H1 (cell line): ENCODE data around the gene CEP72. TPM values are rescaled to one million over a fixed set of nuclear protein-coding genes. Genes with fewer than 3 reads are reported as not detected.

Experiments used
- CTCF ChIA-PET: fragments of 300-600 bp; sonication (Branson Sonifier 250); formaldehyde crosslinking; loops from one replicate; lab custom pipeline; 2021; ENCODE audit not compliant: partially characterized antibody; lab: Charles Lee
- POLR2A ChIA-PET: fragments of 300-600 bp; sonication (Branson Sonifier 250); formaldehyde crosslinking; loops from one replicate; lab custom pipeline; 2021; ENCODE audit warnings: inconsistent platforms; ENCODE audit not compliant: partially characterized antibody; lab: Charles Lee
- DNase-seq, 2 experiments: peaks; one replicate each; pipeline versions ENCODE4 v3.0.0 to v3.0.0-alpha.2; 2010 to 2022; ENCODE audit warnings: low spot score in 2 of 2, low read depth in 1 of 2, mixed read lengths in 1 of 2
- FAIRE-seq: peaks from 2 replicates; lab custom pipeline; 2011; peaks lifted over from hg19 to GRCh38; lab: Jason Lieb, UNC
- H2AFZ ChIP-seq: 2 replicates; pipeline ENCODE4 v1.8.1; 2012; ENCODE audit warnings: low read length, inconsistent platforms
- H2AK5ac ChIP-seq: 2 replicates; pipeline ENCODE4 v1.6.1; 2013; ENCODE audit warnings: low read depth, low read length
- H2BK120ac ChIP-seq: replicated peaks from 2 replicates; pipeline ENCODE3; 2013; ENCODE audit warnings: low read depth, low read length, inconsistent platforms
- H2BK12ac ChIP-seq: 2 replicates; pipeline ENCODE4 v1.6.1; 2013; ENCODE audit warnings: low read depth, low read length
- H2BK15ac ChIP-seq: 2 replicates; pipeline ENCODE4 v1.6.1; 2013; ENCODE audit warnings: low read length
- H2BK20ac ChIP-seq: 2 replicates; pipeline ENCODE4 v1.6.1; 2013; ENCODE audit warnings: low read length
- H2BK5ac ChIP-seq: 2 replicates; pipeline ENCODE4 v1.6.1; 2013; ENCODE audit warnings: low read depth, low read length
- H3K14ac ChIP-seq: 2 replicates; pipeline ENCODE4 v1.6.1; 2013; ENCODE audit warnings: inconsistent platforms; ENCODE audit not compliant: insufficient read length
- H3K18ac ChIP-seq: 2 replicates; pipeline ENCODE4 v1.6.1; 2013; ENCODE audit warnings: low read length; ENCODE audit errors: extremely low read depth
- H3K23ac ChIP-seq: 2 replicates; pipeline ENCODE4 v1.6.1; 2013; ENCODE audit warnings: inconsistent platforms; ENCODE audit not compliant: insufficient read length
- H3K23me2 ChIP-seq: 2 replicates; pipeline ENCODE4 v1.6.1; 2013; ENCODE audit warnings: low read depth, low read length
- H3K27ac ChIP-seq: 2 replicates; pipeline ENCODE4 v1.6.1; 2011; ENCODE audit warnings: low read depth, low read length, inconsistent platforms
- H3K27me3 ChIP-seq, 4 experiments: replicated peaks in 1 of 4; 1 replicate in 1 of 4; 2 replicates in 3 of 4; pipeline versions ENCODE4 v1.6.1 to v1.8.1; 2011 to 2013; ENCODE audit warnings: low read length in 3 of 4, mild to moderate bottlenecking in 3 of 4, inconsistent platforms in 2 of 4, mixed read lengths in 2 of 4, moderate library complexity in 1 of 4; ENCODE audit not compliant: control insufficient read depth in 3 of 4, insufficient read depth in 3 of 4; ENCODE audit errors: extremely low read depth in 1 of 4
- H3K36me3 ChIP-seq, 4 experiments: 2 replicates each; pipeline versions ENCODE4 v1.6.1 to v1.8.1; 2011 to 2013; ENCODE audit warnings: mild to moderate bottlenecking in 4 of 4, low read length in 3 of 4, moderate library complexity in 2 of 4, control low read depth in 1 of 4, inconsistent platforms in 1 of 4; ENCODE audit not compliant: insufficient read depth in 4 of 4, control insufficient read depth in 2 of 4
- H3K4ac ChIP-seq: replicated peaks from 2 replicates; pipeline ENCODE3; 2013; ENCODE audit warnings: low read length, low read depth, mixed read lengths, inconsistent platforms; ENCODE audit not compliant: insufficient read length
- H3K4me1 ChIP-seq, 4 experiments: replicated peaks in 1 of 4; 1 replicate in 1 of 4; 2 replicates in 3 of 4; pipeline versions ENCODE4 v1.6.1 to v1.8.1; 2011 to 2013; ENCODE audit warnings: low read length in 3 of 4, inconsistent platforms in 2 of 4, mixed read lengths in 1 of 4; ENCODE audit not compliant: insufficient read depth in 4 of 4, control insufficient read depth in 3 of 4
- H3K4me2 ChIP-seq, 2 experiments: 2 replicates each; pipeline versions ENCODE4 v1.6.1 to v1.8.1; 2011 to 2013; ENCODE audit warnings: low read depth in 2 of 2, low read length in 2 of 2, control low read depth in 1 of 2, inconsistent platforms in 1 of 2, mild to moderate bottlenecking in 1 of 2; ENCODE audit not compliant: insufficient read depth in 1 of 2
- H3K4me3 ChIP-seq, 4 experiments: fragments of 200-600, 300-600 bp in 1 of 4; sonication (generic), shearing (Covaris generic), sonication (Bioruptor Twin) in 1 of 4; 2 replicates each; pipeline versions ENCODE4 v1.5.1 to v1.8.1; 2011 to 2016; ENCODE audit warnings: low read length in 4 of 4, low read depth in 3 of 4, control low read depth in 2 of 4, inconsistent platforms in 2 of 4, mild to moderate bottlenecking in 2 of 4, mixed read lengths in 1 of 4, moderate library complexity in 1 of 4; ENCODE audit not compliant: insufficient read depth in 2 of 4; ENCODE audit errors: extremely low read depth in 1 of 4
- H3K56ac ChIP-seq: replicated peaks from 2 replicates; pipeline ENCODE3; 2013; ENCODE audit warnings: low read depth, mild to moderate bottlenecking, mixed read lengths, low read length, inconsistent platforms; ENCODE audit not compliant: insufficient read length
- H3K79me1 ChIP-seq: 2 replicates; pipeline ENCODE4 v1.6.1; 2013; ENCODE audit warnings: low read depth, low read length, control low read depth
- H3K79me2 ChIP-seq, 2 experiments: 2 replicates each; pipeline versions ENCODE4 v1.6.1 to v1.8.1; 2012 to 2013; ENCODE audit warnings: low read length in 2 of 2, mild to moderate bottlenecking in 2 of 2, inconsistent platforms in 1 of 2; ENCODE audit not compliant: insufficient read depth in 2 of 2, control insufficient read depth in 1 of 2
- H3K9ac ChIP-seq, 4 experiments: replicated peaks in 1 of 4; 1 replicate in 1 of 4; 2 replicates in 3 of 4; pipeline versions ENCODE4 v1.6.1 to v1.8.1; 2011 to 2013; ENCODE audit warnings: low read depth in 3 of 4, low read length in 3 of 4, control low read depth in 2 of 4, mild to moderate bottlenecking in 2 of 4, moderate library complexity in 2 of 4, inconsistent platforms in 1 of 4; ENCODE audit errors: extremely low read depth in 1 of 4
- H3K9me3 ChIP-seq, 2 experiments: 2 replicates each; pipeline versions ENCODE4 v1.6.1 to v1.8.1; 2012 to 2013; ENCODE audit warnings: mild to moderate bottlenecking in 2 of 2, moderate library complexity in 2 of 2, control low read depth in 1 of 2, inconsistent platforms in 1 of 2, low read depth in 1 of 2, low read length in 1 of 2, mixed read lengths in 1 of 2; ENCODE audit not compliant: insufficient read depth in 2 of 2
- H4K20me1 ChIP-seq, 2 experiments: replicated peaks in 1 of 2; 2 replicates each; pipeline versions ENCODE3 to v1.8.1; 2011 to 2013; ENCODE audit warnings: inconsistent platforms in 2 of 2, low read length in 2 of 2, mild to moderate bottlenecking in 1 of 2; ENCODE audit not compliant: insufficient read depth in 2 of 2, control insufficient read depth in 1 of 2
- H4K5ac ChIP-seq: 2 replicates; pipeline ENCODE4 v1.6.1; 2013; ENCODE audit warnings: low read length, low read depth, mixed read lengths, inconsistent platforms; ENCODE audit not compliant: insufficient read length
- H4K8ac ChIP-seq: 2 replicates; pipeline ENCODE4 v1.8.0; 2013; ENCODE audit warnings: mild to moderate bottlenecking, moderate library complexity, low read length, inconsistent platforms; ENCODE audit not compliant: insufficient read depth; ENCODE audit errors: extremely low read depth
- H4K91ac ChIP-seq: replicated peaks from 2 replicates; pipeline ENCODE3; 2013; ENCODE audit warnings: low read length, mixed read lengths, inconsistent platforms; ENCODE audit not compliant: insufficient read length
- BRCA1 ChIP-seq: IDR thresholded peaks from 2 replicates; pipeline ENCODE4 v1.6.1; 2012; ENCODE audit warnings: low read depth, low read length, improper control_type of control experiment
- GTF2F1 ChIP-seq: IDR thresholded peaks from 2 replicates; pipeline ENCODE4 v1.6.1; 2012; ENCODE audit warnings: low read depth, low read length, improper control_type of control experiment, borderline replicate concordance
- KDM1A ChIP-seq: fragments of 200-600, 300-600 bp; sonication (generic); IDR thresholded peaks from 2 replicates; pipeline ENCODE4 v1.7.1; 2016; ENCODE audit warnings: mild to moderate bottlenecking, low read length, borderline replicate concordance
- KDM4A ChIP-seq: IDR thresholded peaks from one replicate; pipeline ENCODE4 v1.7.1; 2012; ENCODE audit warnings: low read depth, mild to moderate bottlenecking, moderate library complexity, low read length, inconsistent platforms; ENCODE audit not compliant: severe bottlenecking
- KDM5A ChIP-seq: fragments of 200-600 bp; IDR thresholded peaks from 2 replicates; pipeline ENCODE4 v1.7.1; 2012; ENCODE audit warnings: mild to moderate bottlenecking, low read length, inconsistent platforms, mixed read lengths
- SAP30 ChIP-seq: fragments of 300-600 bp; sonication (generic); IDR thresholded peaks from 2 replicates; pipeline ENCODE4 v1.7.1; 2012; ENCODE audit warnings: low read length, moderate library complexity, mild to moderate bottlenecking, inconsistent platforms; ENCODE audit not compliant: insufficient read depth, insufficient replicate concordance
- TCF12 ChIP-seq: IDR thresholded peaks from 2 replicates; pipeline ENCODE4 v1.6.1; 2011; ENCODE audit warnings: low read depth, mild to moderate bottlenecking, low read length
- WGBS, 2 experiments: shearing (Covaris generic) in 1 of 2; methylation state at CpG; one replicate each; pipeline versions ENCODE4 v1.1.6 to v1.1.7; 2013 to 2015; ENCODE audit warnings: low lambda C conversion rate in 2 of 2, mixed read lengths in 2 of 2, inconsistent platforms in 1 of 2, low coverage in 1 of 2, missing lambda C conversion rate in 1 of 2; ENCODE audit not compliant: insufficient replicate concordance in 2 of 2, insufficient coverage in 1 of 2, insufficient read length in 1 of 2; ENCODE audit errors: extremely low coverage in 1 of 2, missing lambda C conversion rate in 1 of 2; 5-methylcytosine and 5-hydroxymethylcytosine counted together
- polyA plus RNA-seq, 7 experiments: library from polyadenylated mRNA; depleted of rRNA in 3 of 7; stranded (reverse) in 5 of 7; unstranded in 2 of 7; fragments of >200 nt in 5 of 7; fragments of 200-250 nt in 2 of 7; gene quantifications; 1 replicate in 5 of 7; 2 replicates in 1 of 7; 4 replicates in 1 of 7; pipeline versions ENCODE4 v1.2.1 to v1.2.3, GENCODE V29; 2011 to 2013; ENCODE audit warnings: missing spikeins in 2 of 7, mixed read lengths in 2 of 7
- total RNA-seq: library from RNA; stranded (reverse); fragmentation: NEBNext Ultra II Directional; extraction: Animal tissue kit (Norgen Biotek cat#: 25700); gene quantifications from 2 replicates; pipeline ENCODE4 v1.2.1, GENCODE V29; 2021

Gene CEP72
- total and polyA plus RNA-seq, 2 of the 8 experiments (the other 6 are each of a cell fraction or from before 2014, with no cell fraction given) = 13.1 to 19.6 TPM

- Histone ChIP-seq H2BK15ac (no peak overlapping the region), H3K27me3 (no peaks in the 10 kb centered on the region; a peak in 1 of 7 replicates), H3K4me3 (no peak overlapping the region), H2BK120ac (no peak overlapping the region), H3K18ac (no peak overlapping the region), H3K14ac (no peak overlapping the region), H4K8ac (no peak overlapping the region), H4K20me1 (peaks cover 0 to 8% of the 10 kb centered on the region in 2 experiments), H4K5ac (no peak overlapping the region), H2BK12ac (no peak overlapping the region), H3K23me2 (no peaks in the 10 kb centered on the region; the same call in 1 of the 2 replicates), H2AK5ac (no peak overlapping the region), H2BK5ac (no peak overlapping the region), H3K79me1 (peaks cover 2% of the 10 kb centered on the region), H3K9ac (no peak overlapping the region), H3K4ac (no peak overlapping the region), H2AFZ (no peak overlapping the region), H3K79me2 (no peaks in the 10 kb centered on the region), H3K56ac (no peak overlapping the region), H3K4me2 (no peak overlapping the region), H4K91ac (no peak overlapping the region), H2BK20ac (no peak overlapping the region), H3K4me1 (no peaks in the 10 kb centered on the region), H3K23ac (no peak overlapping the region), H3K36me3 (peaks cover 6 to 44% (median 30%) of the 10 kb centered on the region in 4 experiments; a peak in 7 of 8 replicates), H3K9me3 (no peaks in the 10 kb centered on the region; a peak in 1 of 4 replicates), H3K27ac (no peak overlapping the region)
- TF ChIP-seq SAP30 (no peak), KDM4A (no peak), TCF12 (no peak), BRCA1 (no peak), KDM1A (no peak), GTF2F1 (no peak), KDM5A (no peak)
- FAIRE-seq (no peak), DNase-seq (no peak)
- POLR2A ChIA-PET = interaction anchor here (0.6 to 1.5 kb wide), 4 partner anchors 8 to 199 kb away, joined by 3 to 5 read pairs (median 4); no protein-coding TSS in a partner anchor
- WGBS, 2 experiments = 88% methylated on average over 8 of the region's 13 CpGs; no CpG with 5 or more reads in 1 of the 2 experiments
- CTCF ChIA-PET = interaction anchor here (1.1 to 1.2 kb wide), 2 partner anchors 89 to 327 kb away, joined by 3 to 4 read pairs; no protein-coding TSS in a partner anchor
Measured at GRCh38 chr5:655406-655805, 43.3 kb downstream of the CEP72 start.
